ENCODE measurements around the gene PDPN. TPM values are rescaled to one million over a fixed set of nuclear protein-coding genes. Genes with fewer than 3 reads are reported as not detected.

The PDPN gene
- total RNA-seq, 1 donor from 2014 or later = 29.5 TPM

Other genes starting within 250 kb of the PDPN start
- not detected for gene PRAMEF14, start 236.7 kb upstream of the PDPN start, total RNA-seq
- not detected for gene PRAMEF19, start 211.9 kb upstream of the PDPN start, total RNA-seq
- gene PRAMEF17, start 194.2 kb upstream of the PDPN start, total RNA-seq = not detected
- gene PRAMEF20, start 173.4 kb upstream of the PDPN start, total RNA-seq = not detected
- not detected for gene LRRC38, start 69.8 kb upstream of the PDPN start, total RNA-seq
- gene PRDM2, start 116.4 kb downstream of the PDPN start, total RNA-seq = 83.1 TPM

Data from ureter (tissue), 1 donor.